ENCODE measurements around the gene KTN1. TPM values are rescaled to one million over a fixed set of nuclear protein-coding genes. Genes with fewer than 3 reads are reported as not detected.

KTN1 gene
- total RNA-seq, 1 experiment from 2014 or later: 199 TPM

DNA sequence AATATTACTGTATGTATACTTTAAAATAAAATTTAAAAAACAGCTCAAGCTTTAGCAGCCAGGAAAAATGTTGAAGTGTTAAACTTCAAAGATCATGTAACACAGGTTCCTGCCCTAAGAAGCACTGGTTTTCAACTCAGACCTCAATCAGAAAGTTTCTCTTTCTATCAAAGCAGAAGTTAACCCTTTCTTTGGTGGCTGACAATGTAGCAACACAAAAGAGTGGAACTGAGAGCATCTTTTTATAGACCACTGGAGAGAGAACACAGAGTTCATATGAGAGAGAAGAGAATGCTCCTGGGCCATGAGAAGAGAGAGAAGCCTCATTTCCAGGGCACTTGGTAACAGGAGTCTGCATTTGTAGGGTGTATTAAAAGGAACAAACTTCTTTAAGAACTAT, 42.2 kb upstream of the KTN1 start:
- intact Hi-C loops (cut with micrococcal nuclease; ENCODE audit: unreplicated experiment): no loop called here
- ChIA-PET CTCF (no interaction called here), POLR2A (ENCODE audit: low non-redundant PET) (no interaction called here)
- DNase-seq (ENCODE audit: low spot score): no peak
- Histone ChIP-seq H3K27ac (ENCODE audit: low read depth, low read length, poor library complexity, severe bottlenecking) (no peak overlapping the region), H3K27me3 (replicated peaks; ENCODE audit: insufficient read depth, low read depth, low read length, poor library complexity) (no peaks in the 10 kb centered on the region), H3K4me1 (ENCODE audit: insufficient read depth, low read length, poor library complexity, severe bottlenecking) (peaks cover 5% of the 10 kb centered on the region), H3K36me3 (ENCODE audit: insufficient read depth, low read length, poor library complexity, severe bottlenecking) (no peaks in the 10 kb centered on the region), H3K9me3 (ENCODE audit: low read depth, low read length, poor library complexity, severe bottlenecking) (peaks cover 8% of the 10 kb centered on the region), H3K4me3 (ENCODE audit: low read depth, low read length, poor library complexity, severe bottlenecking) (no peak overlapping the region)
- TF ChIP-seq, protein P1, sequence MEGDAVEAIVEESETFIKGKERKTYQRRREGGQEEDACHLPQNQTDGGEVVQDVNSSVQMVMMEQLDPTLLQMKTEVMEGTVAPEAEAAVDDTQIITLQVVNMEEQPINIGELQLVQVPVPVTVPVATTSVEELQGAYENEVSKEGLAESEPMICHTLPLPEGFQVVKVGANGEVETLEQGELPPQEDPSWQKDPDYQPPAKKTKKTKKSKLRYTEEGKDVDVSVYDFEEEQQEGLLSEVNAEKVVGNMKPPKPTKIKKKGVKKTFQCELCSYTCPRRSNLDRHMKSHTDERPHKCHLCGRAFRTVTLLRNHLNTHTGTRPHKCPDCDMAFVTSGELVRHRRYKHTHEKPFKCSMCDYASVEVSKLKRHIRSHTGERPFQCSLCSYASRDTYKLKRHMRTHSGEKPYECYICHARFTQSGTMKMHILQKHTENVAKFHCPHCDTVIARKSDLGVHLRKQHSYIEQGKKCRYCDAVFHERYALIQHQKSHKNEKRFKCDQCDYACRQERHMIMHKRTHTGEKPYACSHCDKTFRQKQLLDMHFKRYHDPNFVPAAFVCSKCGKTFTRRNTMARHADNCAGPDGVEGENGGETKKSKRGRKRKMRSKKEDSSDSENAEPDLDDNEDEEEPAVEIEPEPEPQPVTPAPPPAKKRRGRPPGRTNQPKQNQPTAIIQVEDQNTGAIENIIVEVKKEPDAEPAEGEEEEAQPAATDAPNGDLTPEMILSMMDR (conservative IDR thresholded peaks at IDR 0.05; ENCODE audit: low read depth, low read length): no peak
- no peak for TF ChIP-seq EZH2 (IDR thresholded peaks at IDR 0.05; ENCODE audit: borderline replicate concordance, low read depth, low read length, poor library complexity, severe bottlenecking)
- BruUV-seq (replicated peaks): no TSS peak

DNA sequence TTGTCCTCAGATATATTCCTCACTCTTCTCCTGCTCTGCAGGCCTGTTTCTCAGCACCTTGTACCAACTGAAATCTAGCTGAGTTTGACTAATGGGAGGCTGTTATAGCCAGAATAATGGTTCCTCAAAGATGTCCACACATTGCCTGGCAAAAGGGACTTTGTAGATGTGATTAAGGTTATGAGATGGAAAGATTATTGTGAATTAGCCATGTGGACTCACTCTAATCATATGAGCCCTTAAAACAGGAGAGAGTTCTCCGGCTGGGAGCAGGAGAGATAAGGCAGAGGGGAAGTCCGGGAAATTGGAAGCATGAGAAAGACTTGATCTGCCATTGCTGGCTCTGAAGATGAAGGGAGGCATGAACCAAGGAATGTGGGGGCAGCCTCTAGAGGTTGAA, 40.0 kb upstream of the KTN1 start:
- no peak for TF ChIP-seq EZH2 (IDR thresholded peaks at IDR 0.05; ENCODE audit: borderline replicate concordance, low read depth, low read length, poor library complexity, severe bottlenecking)
- TF ChIP-seq, protein P1 (conservative IDR thresholded peaks at IDR 0.05; ENCODE audit: low read depth, low read length): no peak
- Histone ChIP-seq H3K4me1 (ENCODE audit: insufficient read depth, low read length, poor library complexity, severe bottlenecking) (no peaks in the 10 kb centered on the region), H3K9me3 (ENCODE audit: low read depth, low read length, poor library complexity, severe bottlenecking) (peaks cover 8% of the 10 kb centered on the region), H3K27me3 (replicated peaks; ENCODE audit: insufficient read depth, low read depth, low read length, poor library complexity) (no peaks in the 10 kb centered on the region), H3K4me3 (ENCODE audit: low read depth, low read length, poor library complexity, severe bottlenecking) (no peak overlapping the region), H3K36me3 (ENCODE audit: insufficient read depth, low read length, poor library complexity, severe bottlenecking) (no peaks in the 10 kb centered on the region), H3K27ac (ENCODE audit: low read depth, low read length, poor library complexity, severe bottlenecking) (no peak overlapping the region)
- intact Hi-C loops (cut with micrococcal nuclease; ENCODE audit: unreplicated experiment): no loop called here
- ChIA-PET CTCF (no interaction called here), POLR2A (ENCODE audit: low non-redundant PET) (no interaction called here)
- DNase-seq (ENCODE audit: low spot score): no peak
- BruUV-seq (replicated peaks): no TSS peak

DNA sequence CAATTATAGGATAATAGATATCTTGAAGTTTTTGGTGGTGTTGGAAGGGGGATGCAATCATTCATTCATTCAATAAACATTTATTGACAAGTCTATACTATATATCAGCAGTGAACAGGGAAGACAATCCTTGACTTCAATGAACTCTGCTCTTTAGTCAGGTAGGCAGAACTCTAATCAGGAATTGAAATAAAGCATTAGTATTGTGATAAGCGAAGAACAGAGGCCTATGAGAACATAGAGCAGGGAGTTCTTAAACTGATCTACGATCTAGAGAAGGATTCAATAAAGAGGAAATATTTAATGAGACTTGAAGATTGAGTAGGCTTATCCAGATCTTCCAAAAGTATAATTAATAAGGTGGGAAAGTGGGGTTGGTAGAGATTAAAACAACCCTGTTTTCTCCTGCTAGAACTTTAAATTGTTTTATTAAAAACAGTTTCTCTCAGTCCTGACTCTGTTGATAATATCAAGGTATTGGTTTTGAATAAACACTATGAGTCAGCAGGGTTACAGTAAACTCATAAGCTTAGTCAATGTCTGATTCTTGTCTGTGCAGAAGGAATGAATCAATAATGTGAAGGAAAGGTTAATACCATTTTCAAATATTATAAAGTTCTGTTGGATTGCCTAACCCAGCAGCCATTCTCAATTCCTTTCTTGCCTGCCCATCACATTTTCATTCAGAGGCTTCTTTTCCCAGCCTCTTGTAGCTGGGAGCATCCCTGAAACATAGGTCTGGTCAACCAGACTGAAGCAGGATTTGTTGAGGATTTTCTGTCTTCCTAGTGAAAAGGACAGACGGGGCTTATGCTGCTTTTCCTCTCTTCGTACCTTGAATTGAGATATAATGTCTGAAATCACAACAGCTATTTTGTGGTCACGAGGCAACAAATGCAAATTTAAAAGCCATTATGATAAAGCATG, 38.9 kb upstream of the KTN1 start:
- Histone ChIP-seq H3K27ac (ENCODE audit: low read depth, low read length, poor library complexity, severe bottlenecking) (no peak overlapping the region), H3K4me3 (ENCODE audit: low read depth, low read length, poor library complexity, severe bottlenecking) (no peak overlapping the region), H3K27me3 (replicated peaks; ENCODE audit: insufficient read depth, low read depth, low read length, poor library complexity) (no peaks in the 10 kb centered on the region), H3K4me1 (ENCODE audit: insufficient read depth, low read length, poor library complexity, severe bottlenecking) (no peaks in the 10 kb centered on the region), H3K36me3 (ENCODE audit: insufficient read depth, low read length, poor library complexity, severe bottlenecking) (no peaks in the 10 kb centered on the region), H3K9me3 (ENCODE audit: low read depth, low read length, poor library complexity, severe bottlenecking) (peaks cover 8% of the 10 kb centered on the region)
- TF ChIP-seq, protein P1 (conservative IDR thresholded peaks at IDR 0.05; ENCODE audit: low read depth, low read length): no peak
- TF ChIP-seq EZH2 (IDR thresholded peaks at IDR 0.05; ENCODE audit: borderline replicate concordance, low read depth, low read length, poor library complexity, severe bottlenecking): no peak
- ChIA-PET CTCF (no interaction called here), POLR2A (ENCODE audit: low non-redundant PET) (no interaction called here)
- intact Hi-C loops (cut with micrococcal nuclease; ENCODE audit: unreplicated experiment): no loop called here
- BruUV-seq (replicated peaks): no TSS peak
- DNase-seq (ENCODE audit: low spot score): no peak

All from A673 (cell line).